Measurements from ENCODE around the gene LTBP1.
"Not testable (repeated sequence)": the region's sequence is repeated elsewhere in the genome, so short reads cannot be mapped to it uniquely, and the experiment has no call there.

LTBP1 gene

DNA sequence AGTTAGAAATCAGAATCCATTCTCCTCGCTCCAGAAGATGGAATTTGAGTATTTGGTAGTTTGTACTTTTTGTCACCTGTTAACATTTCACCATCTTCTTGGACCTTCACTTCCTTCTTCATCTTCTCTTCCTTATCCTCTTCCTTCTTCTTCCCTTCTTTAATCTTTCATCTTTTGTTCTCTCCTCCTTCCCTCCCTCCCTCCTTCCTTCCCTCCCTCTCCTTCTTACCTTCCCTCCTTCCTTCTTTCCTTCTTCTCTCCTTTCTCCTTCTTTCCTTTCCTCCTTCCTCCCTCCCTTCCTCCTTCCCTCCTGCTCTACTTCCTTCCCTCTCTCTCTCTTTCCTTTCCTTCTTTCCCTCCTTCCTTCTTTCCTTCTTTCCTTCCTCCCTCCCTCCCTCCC, 31.1 kb upstream of the LTBP1 start:
- H3K27me3 ChIP-seq (ENCODE audit: control insufficient read depth, low read length), result no peaks in the 10 kb centered on the region
- H3K4me3 ChIP-seq (ENCODE audit: low read length), result no peak overlapping the region
- H3K36me3 ChIP-seq (ENCODE audit: control insufficient read depth, low read length), result 0 out of 2 replicates have a peak, but pooled peaks cover 2% of the 10 kb centered on the region
- no peaks in the 10 kb centered on the region for H4K20me1 ChIP-seq (ENCODE audit: control insufficient read depth, insufficient read depth, low read depth, low read length)
- H3K4me1 ChIP-seq (ENCODE audit: control insufficient read depth, low read length), result peaks cover 49% of the 10 kb centered on the region
- no peak overlapping the region for H3K27ac ChIP-seq (ENCODE audit: low read depth, low read length)
- H3K9me2 ChIP-seq (replicated peaks; ENCODE audit: control insufficient read depth, low read length), result no peaks in the 10 kb centered on the region
- peaks cover 26% of the 10 kb centered on the region for H3F3A ChIP-seq (ENCODE audit: control insufficient read depth, insufficient read depth)
- no peaks in the 10 kb centered on the region for H3K79me2 ChIP-seq (ENCODE audit: control insufficient read depth, low read length)
- H3K4me2 ChIP-seq (ENCODE audit: low read length), result no peak overlapping the region
- no peak for TF ChIP-seq EZH2phosphoT487 (IDR thresholded peaks at IDR 0.05; ENCODE audit: borderline replicate concordance, low read length)
- TF ChIP-seq, protein P1, sequence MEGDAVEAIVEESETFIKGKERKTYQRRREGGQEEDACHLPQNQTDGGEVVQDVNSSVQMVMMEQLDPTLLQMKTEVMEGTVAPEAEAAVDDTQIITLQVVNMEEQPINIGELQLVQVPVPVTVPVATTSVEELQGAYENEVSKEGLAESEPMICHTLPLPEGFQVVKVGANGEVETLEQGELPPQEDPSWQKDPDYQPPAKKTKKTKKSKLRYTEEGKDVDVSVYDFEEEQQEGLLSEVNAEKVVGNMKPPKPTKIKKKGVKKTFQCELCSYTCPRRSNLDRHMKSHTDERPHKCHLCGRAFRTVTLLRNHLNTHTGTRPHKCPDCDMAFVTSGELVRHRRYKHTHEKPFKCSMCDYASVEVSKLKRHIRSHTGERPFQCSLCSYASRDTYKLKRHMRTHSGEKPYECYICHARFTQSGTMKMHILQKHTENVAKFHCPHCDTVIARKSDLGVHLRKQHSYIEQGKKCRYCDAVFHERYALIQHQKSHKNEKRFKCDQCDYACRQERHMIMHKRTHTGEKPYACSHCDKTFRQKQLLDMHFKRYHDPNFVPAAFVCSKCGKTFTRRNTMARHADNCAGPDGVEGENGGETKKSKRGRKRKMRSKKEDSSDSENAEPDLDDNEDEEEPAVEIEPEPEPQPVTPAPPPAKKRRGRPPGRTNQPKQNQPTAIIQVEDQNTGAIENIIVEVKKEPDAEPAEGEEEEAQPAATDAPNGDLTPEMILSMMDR (IDR thresholded peaks at IDR 0.05; ENCODE audit: low read depth, low read length, poor library complexity, severe bottlenecking), result no peak
- H3K9me3 ChIP-seq (ENCODE audit: control insufficient read depth, insufficient read depth, low read length), result peaks cover 3% of the 10 kb centered on the region; the same call in 1 of the 2 replicates

DNA sequence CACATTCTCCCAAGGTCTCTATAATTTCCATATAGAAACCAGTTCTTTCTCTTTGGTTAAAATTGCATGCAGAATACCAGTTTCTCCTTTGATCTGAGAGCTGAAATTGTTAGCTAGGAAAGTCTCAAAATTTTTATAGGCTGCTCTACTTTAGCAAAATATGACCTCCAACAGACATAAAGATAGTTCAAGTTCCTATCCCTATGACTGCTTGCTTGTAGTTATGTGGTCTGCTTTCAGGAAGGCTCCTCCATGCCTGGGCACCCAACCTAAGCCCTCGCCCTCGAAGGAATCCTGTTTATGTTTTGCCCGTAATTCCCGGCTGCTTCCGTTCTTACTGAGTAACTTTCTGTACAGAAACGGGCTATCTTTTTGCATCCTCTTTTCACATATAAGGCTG, 28.0 kb upstream of the LTBP1 start:
- TF ChIP-seq, protein P1 (IDR thresholded peaks at IDR 0.05; ENCODE audit: low read depth, low read length, poor library complexity, severe bottlenecking), result no peak
- TF ChIP-seq EZH2phosphoT487 (IDR thresholded peaks at IDR 0.05; ENCODE audit: borderline replicate concordance, low read length), result no peak
- H3K79me2 ChIP-seq (ENCODE audit: control insufficient read depth, low read length), result no peaks in the 10 kb centered on the region
- no peaks in the 10 kb centered on the region for H3K9me2 ChIP-seq (replicated peaks; ENCODE audit: control insufficient read depth, low read length)
- H3K4me2 ChIP-seq (ENCODE audit: low read length), result peak overlapping the region; percentile 22
- H3K27me3 ChIP-seq (ENCODE audit: control insufficient read depth, low read length), result no peaks in the 10 kb centered on the region
- H3K36me3 ChIP-seq (ENCODE audit: control insufficient read depth, low read length), result 0 out of 2 replicates have a peak, but pooled peaks cover 2% of the 10 kb centered on the region
- peaks cover 18% of the 10 kb centered on the region for H3K4me1 ChIP-seq (ENCODE audit: control insufficient read depth, low read length)
- 0 out of 2 replicates have a peak overlapping the region, but pooled peaks have one; percentile 5 for H3K27ac ChIP-seq (ENCODE audit: low read depth, low read length)
- 0 out of 2 replicates have a peak overlapping the region, but pooled peaks have one; percentile 3 for H3K4me3 ChIP-seq (ENCODE audit: low read length)
- no peaks in the 10 kb centered on the region for H3K9me3 ChIP-seq (ENCODE audit: control insufficient read depth, insufficient read depth, low read length)
- no peaks in the 10 kb centered on the region for H4K20me1 ChIP-seq (ENCODE audit: control insufficient read depth, insufficient read depth, low read depth, low read length)
- H3F3A ChIP-seq (ENCODE audit: control insufficient read depth, insufficient read depth), result peaks cover 9% of the 10 kb centered on the region

DNA sequence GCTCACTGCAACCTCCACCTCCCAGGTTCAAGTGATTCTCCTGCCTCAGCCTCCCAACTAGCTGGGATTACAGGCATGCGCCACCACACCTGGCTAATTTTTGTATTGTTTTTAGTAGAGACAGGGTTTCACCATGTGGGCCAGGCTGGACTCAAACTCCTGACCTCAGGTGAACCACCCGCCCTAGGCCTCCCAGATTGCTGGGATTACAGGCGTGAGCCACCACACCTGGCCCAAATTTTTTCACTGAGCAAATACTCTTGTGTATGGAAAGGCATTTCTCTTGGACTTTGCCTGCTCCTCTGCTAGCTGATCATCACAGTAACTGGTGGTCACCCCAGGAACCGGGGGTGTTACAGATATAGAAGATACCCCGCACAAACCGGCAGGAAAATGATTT, 26.9 kb upstream of the LTBP1 start:
- not testable (repeated sequence) for H3K36me3 ChIP-seq (ENCODE audit: control insufficient read depth, low read length)

DNA sequence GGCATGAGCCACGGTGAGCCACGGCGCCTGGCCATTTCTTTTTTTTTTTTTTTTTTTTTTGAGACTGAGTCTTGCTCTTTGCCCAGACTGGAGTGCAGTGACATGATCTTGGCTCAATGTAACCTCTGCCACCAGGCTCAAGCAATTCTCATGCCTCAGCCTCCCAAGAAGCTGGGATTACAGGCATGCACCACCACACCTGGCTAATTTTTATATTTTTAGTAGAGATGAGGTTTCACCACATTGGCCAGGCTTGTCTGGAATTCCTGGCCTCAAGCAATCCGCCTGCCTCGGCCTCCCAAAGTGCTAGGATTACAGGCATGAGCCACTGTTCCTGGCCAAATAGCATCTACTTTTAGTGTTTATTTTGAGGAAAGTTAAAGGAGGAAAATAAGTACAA, 25.3 kb upstream of the LTBP1 start:
- H3K9me2 ChIP-seq (replicated peaks; ENCODE audit: control insufficient read depth, low read length); H3K4me3 ChIP-seq (ENCODE audit: low read length): not testable (repeated sequence)

More for the DNA sequence above, 26.9 kb upstream of the LTBP1 start:
- peaks cover 13% of the 10 kb centered on the region for H3K4me1 ChIP-seq (ENCODE audit: control insufficient read depth, low read length)
- H3K27me3 ChIP-seq (ENCODE audit: control insufficient read depth, low read length); H4K20me1 ChIP-seq (ENCODE audit: control insufficient read depth, insufficient read depth, low read depth, low read length); H3K79me2 ChIP-seq (ENCODE audit: control insufficient read depth, low read length); H3K27ac ChIP-seq (ENCODE audit: low read depth, low read length); H3F3A ChIP-seq (ENCODE audit: control insufficient read depth, insufficient read depth); H3K9me2 ChIP-seq (replicated peaks; ENCODE audit: control insufficient read depth, low read length); H3K4me2 ChIP-seq (ENCODE audit: low read length); H3K9me3 ChIP-seq (ENCODE audit: control insufficient read depth, insufficient read depth, low read length); H3K4me3 ChIP-seq (ENCODE audit: low read length): not testable (repeated sequence)

More for the DNA sequence above, 25.3 kb upstream of the LTBP1 start:
- H3K9me3 ChIP-seq (ENCODE audit: control insufficient read depth, insufficient read depth, low read length); H3K27me3 ChIP-seq (ENCODE audit: control insufficient read depth, low read length); H3K27ac ChIP-seq (ENCODE audit: low read depth, low read length); H3K36me3 ChIP-seq (ENCODE audit: control insufficient read depth, low read length); H3K79me2 ChIP-seq (ENCODE audit: control insufficient read depth, low read length); H3K4me2 ChIP-seq (ENCODE audit: low read length); H3F3A ChIP-seq (ENCODE audit: control insufficient read depth, insufficient read depth); H4K20me1 ChIP-seq (ENCODE audit: control insufficient read depth, insufficient read depth, low read depth, low read length): not testable (repeated sequence)
- peaks cover 13% of the 10 kb centered on the region for H3K4me1 ChIP-seq (ENCODE audit: control insufficient read depth, low read length)

All from DOHH2 (cell line).